ENCODE data around the gene CPT1C. TPM values are rescaled to one million over a fixed set of nuclear protein-coding genes. Genes with fewer than 3 reads are reported as not detected.
A peak's percentile ranks its signal among the peaks of the same experiment; 100 is the strongest.

The CPT1C gene
- total and polyA plus RNA-seq, 3 experiments from 2014 or later: 0.66 to 0.84 TPM; not detected in 1

- Mint-ChIP-seq H3K4me3 (no peak overlapping the region), H3K9me3 (no peaks in the 10 kb centered on the region), H3K36me3 (peaks cover 4 to 66% (median 9%) of the 10 kb centered on the region in 3 donors), H3K27me3 (peaks cover 2 to 3% of the 10 kb centered on the region in 2 donors), H3K27ac (peak overlapping the region in 1 of 8 donors; percentile 54), H3K4me1 (peaks cover 6 to 22% (median 7%) of the 10 kb centered on the region in 3 donors)
- H3K4me1 ChIP-seq (ENCODE audit: insufficient read depth, low read length): peaks cover 12% of the 10 kb centered on the region
- ChIA-PET CTCF (interaction anchor here (0.8 kb wide), 1 partner anchor 11 kb away, joined by 3 read pairs; no protein-coding TSS in a partner anchor), POLR2A (interaction anchor here (0.5 to 0.7 kb wide), 3 partner anchors 94 to 293 kb away, joined by 3 to 7 read pairs (median 3); no protein-coding TSS in a partner anchor)
- H3K36me3 ChIP-seq (ENCODE audit: insufficient read depth, low read length): peaks cover 15% of the 10 kb centered on the region
- H3K27me3 ChIP-seq (ENCODE audit: insufficient read depth, low read length, poor library complexity, severe bottlenecking): no peaks in the 10 kb centered on the region
- no peak for DNase-seq
- H3K9me3 ChIP-seq (ENCODE audit: low read length): no peaks in the 10 kb centered on the region
- H3K4me3 ChIP-seq (ENCODE audit: low read length): no peak overlapping the region
- H3K27ac ChIP-seq (ENCODE audit: low read depth, low read length): no peak overlapping the region
Measured at GRCh38 chr19:49684983-49685553, 5.8 kb upstream of the CPT1C start.

- Histone ChIP-seq H3K4me3 (ENCODE audit: low read length) (no peak overlapping the region), H3K4me1 (ENCODE audit: insufficient read depth, low read length) (peaks cover 13% of the 10 kb centered on the region), H3K9me3 (ENCODE audit: low read length) (no peaks in the 10 kb centered on the region), H3K27me3 (ENCODE audit: insufficient read depth, low read length, poor library complexity, severe bottlenecking) (no peaks in the 10 kb centered on the region), H3K27ac (ENCODE audit: low read depth, low read length) (no peak overlapping the region), H3K36me3 (ENCODE audit: insufficient read depth, low read length) (peaks cover 15% of the 10 kb centered on the region)
- H3K36me3 Mint-ChIP-seq: peaks cover 5 to 65% (median 8%) of the 10 kb centered on the region in 3 donors
- CTCF ChIA-PET: no interaction called here
- POLR2A ChIA-PET: interaction anchor here (0.5 to 0.6 kb wide), 2 partner anchors 95 to 294 kb away, joined by 3 to 7 read pairs; no protein-coding TSS in a partner anchor
- no peaks in the 10 kb centered on the region for H3K9me3 Mint-ChIP-seq
- H3K27me3 Mint-ChIP-seq: peaks cover 8 to 11% of the 10 kb centered on the region in 2 donors
- H3K4me1 Mint-ChIP-seq: peaks cover 9 to 22% (median 10%) of the 10 kb centered on the region in 3 donors
- H3K4me3 Mint-ChIP-seq: no peak overlapping the region
- H3K27ac Mint-ChIP-seq: no peak overlapping the region
- DNase-seq: no peak
Measured at GRCh38 chr19:49685845-49686332, 5.0 kb upstream of the CPT1C start.

DNA sequence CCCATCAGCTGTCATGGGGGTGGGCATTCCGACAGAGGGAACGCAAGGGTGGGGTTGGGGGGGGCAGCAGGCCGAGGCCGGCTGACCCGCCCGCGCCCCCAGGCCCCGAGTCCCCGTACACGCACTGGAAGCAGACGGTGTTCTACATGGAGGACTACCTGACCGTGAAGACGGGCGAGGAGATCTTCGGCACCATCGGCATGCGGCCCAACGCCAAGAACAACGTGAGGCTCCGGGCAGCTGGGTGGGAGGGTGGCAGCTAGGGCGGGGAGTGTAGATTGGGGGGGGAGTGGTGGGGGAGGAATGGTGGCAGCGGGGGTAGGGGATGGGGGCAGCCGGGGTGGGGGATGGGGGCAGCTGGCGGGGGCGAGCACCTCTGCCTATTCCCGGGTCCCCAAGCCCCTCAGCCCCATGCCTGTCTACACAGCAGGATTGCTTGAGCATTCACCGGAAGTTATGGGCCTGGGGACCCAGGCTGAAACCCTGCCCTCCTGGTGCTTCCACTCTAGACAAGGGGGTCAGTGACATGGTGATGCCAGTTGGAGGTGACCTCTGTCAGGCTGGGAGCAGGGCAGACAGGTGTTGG, 4.3 kb upstream of the CPT1C start:
- Mint-ChIP-seq H3K36me3 (peaks cover 3 to 60% (median 8%) of the 10 kb centered on the region in 3 donors), H3K27me3 (peaks cover 13 to 15% of the 10 kb centered on the region in 2 donors)
- POLR2A ChIA-PET: no interaction called here

DNA sequence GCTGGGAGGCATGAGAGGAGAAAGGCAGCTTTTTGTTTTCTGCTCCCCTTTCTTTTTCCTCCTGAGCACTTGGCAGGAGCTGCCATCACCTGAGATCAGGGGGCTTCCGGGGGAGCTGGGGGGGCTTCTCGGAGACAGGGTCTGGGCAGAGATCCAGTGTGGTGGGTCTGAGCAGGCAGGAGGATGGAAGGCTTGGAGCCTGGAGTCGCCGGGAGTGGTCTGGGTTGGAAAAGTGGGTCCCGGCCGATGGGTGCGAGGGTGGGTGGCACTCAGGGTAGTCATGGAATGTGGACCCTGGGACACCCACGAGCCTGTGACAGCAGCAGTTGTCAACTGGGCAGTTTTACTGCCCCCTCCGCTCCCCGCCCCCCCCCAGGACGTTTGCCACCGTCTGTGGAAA, 3.8 kb upstream of the CPT1C start:
- H3K9me3 Mint-ChIP-seq: no peaks in the 10 kb centered on the region
- no peaks in the 10 kb centered on the region for H3K9me3 ChIP-seq (ENCODE audit: low read length)
- peaks cover 13 to 27% (median 14%) of the 10 kb centered on the region in 3 donors for H3K4me1 Mint-ChIP-seq
- no peak overlapping the region for H3K4me3 ChIP-seq (ENCODE audit: low read length)
- H3K36me3 Mint-ChIP-seq: peaks cover 3 to 55% (median 8%) of the 10 kb centered on the region in 3 donors
- H3K27ac ChIP-seq (ENCODE audit: low read depth, low read length): no peak overlapping the region
- H3K4me1 ChIP-seq (ENCODE audit: insufficient read depth, low read length): peaks cover 17% of the 10 kb centered on the region
- peaks cover 11% of the 10 kb centered on the region for H3K36me3 ChIP-seq (ENCODE audit: insufficient read depth, low read length)
- H3K27me3 ChIP-seq (ENCODE audit: insufficient read depth, low read length, poor library complexity, severe bottlenecking): no peaks in the 10 kb centered on the region
- ChIA-PET CTCF (interaction anchor here (1.0 to 1.6 kb wide), 2 partner anchors 8 to 117 kb away, joined by 3 to 5 read pairs; no protein-coding TSS in a partner anchor), POLR2A (interaction anchor here (0.5 kb wide), 1 partner anchor 96 kb away, joined by 4 read pairs; no protein-coding TSS in a partner anchor)
- no peak overlapping the region for H3K4me3 Mint-ChIP-seq
- H3K27me3 Mint-ChIP-seq: peaks cover 13 to 16% of the 10 kb centered on the region in 2 donors
- no peak for DNase-seq
- H3K27ac Mint-ChIP-seq: no peak overlapping the region

More for the DNA sequence above, 4.3 kb upstream of the CPT1C start:
- H3K27ac Mint-ChIP-seq: no peak overlapping the region
- Histone ChIP-seq H3K36me3 (ENCODE audit: insufficient read depth, low read length) (peaks cover 15% of the 10 kb centered on the region), H3K4me3 (ENCODE audit: low read length) (no peak overlapping the region), H3K4me1 (ENCODE audit: insufficient read depth, low read length) (peaks cover 17% of the 10 kb centered on the region), H3K27me3 (ENCODE audit: insufficient read depth, low read length, poor library complexity, severe bottlenecking) (no peaks in the 10 kb centered on the region), H3K27ac (ENCODE audit: low read depth, low read length) (no peak overlapping the region), H3K9me3 (ENCODE audit: low read length) (no peaks in the 10 kb centered on the region)
- no peak overlapping the region for H3K4me3 Mint-ChIP-seq
- peaks cover 13 to 26% (median 14%) of the 10 kb centered on the region in 3 donors for H3K4me1 Mint-ChIP-seq
- CTCF ChIA-PET: interaction anchor here (1.0 to 1.6 kb wide), 2 partner anchors 8 to 116 kb away, joined by 3 to 5 read pairs; no protein-coding TSS in a partner anchor
- no peak for DNase-seq
- H3K9me3 Mint-ChIP-seq: no peaks in the 10 kb centered on the region

DNA sequence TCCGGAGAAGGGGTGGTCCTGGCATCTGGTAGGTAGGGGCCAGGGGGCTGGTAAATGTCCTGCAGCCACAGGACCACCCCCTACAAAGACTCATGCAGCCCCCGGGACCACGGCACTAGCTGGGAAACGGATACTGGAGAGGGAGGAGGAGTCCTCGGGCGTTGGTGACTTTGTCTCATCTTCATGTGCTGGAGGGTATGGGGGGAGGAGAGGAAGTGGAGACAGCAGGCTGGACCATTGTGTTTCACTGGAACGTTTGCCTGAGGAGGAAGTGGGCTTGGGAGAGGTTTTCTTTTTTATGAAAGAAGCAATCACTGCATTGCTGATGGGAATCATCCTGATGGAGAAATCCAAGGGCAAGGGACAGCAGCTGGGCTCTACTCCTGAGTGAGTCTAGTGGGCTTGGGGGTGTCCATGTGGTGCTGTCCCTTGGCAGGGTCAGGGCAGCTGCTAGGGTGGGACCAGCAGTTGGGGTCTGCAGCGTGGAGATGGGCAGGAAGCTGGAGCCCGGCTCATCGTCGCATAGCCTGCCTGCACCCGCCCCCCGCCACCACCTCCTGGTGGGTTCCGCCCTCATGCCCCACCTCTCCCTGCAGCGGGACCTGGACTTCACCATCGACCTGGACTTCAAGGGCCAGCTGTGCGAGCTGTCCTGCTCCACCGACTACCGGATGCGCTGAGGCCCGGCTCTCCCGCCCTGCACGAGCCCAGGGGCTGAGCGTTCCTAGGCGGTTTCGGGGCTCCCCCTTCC, 3.2 kb upstream of the CPT1C start:
- Mint-ChIP-seq H3K9me3 (no peaks in the 10 kb centered on the region), H3K36me3 (peaks cover 3 to 50% (median 5%) of the 10 kb centered on the region in 3 donors), H3K27me3 (peaks cover 13 to 19% of the 10 kb centered on the region in 2 donors), H3K27ac (no peak overlapping the region), H3K4me3 (peak overlapping the region in 1 of 7 donors; percentile 59), H3K4me1 (peaks cover 14 to 31% (median 14%) of the 10 kb centered on the region in 3 donors)
- Histone ChIP-seq H3K27me3 (ENCODE audit: insufficient read depth, low read length, poor library complexity, severe bottlenecking) (no peaks in the 10 kb centered on the region), H3K36me3 (ENCODE audit: insufficient read depth, low read length) (peaks cover 7% of the 10 kb centered on the region), H3K9me3 (ENCODE audit: low read length) (no peaks in the 10 kb centered on the region), H3K4me1 (ENCODE audit: insufficient read depth, low read length) (peaks cover 17% of the 10 kb centered on the region), H3K27ac (ENCODE audit: low read depth, low read length) (no peak overlapping the region), H3K4me3 (ENCODE audit: low read length) (no peak overlapping the region)
- POLR2A ChIA-PET: interaction anchor here (0.5 kb wide), 1 partner anchor 97 kb away, joined by 4 read pairs; no protein-coding TSS in a partner anchor
- no peak for DNase-seq
- CTCF ChIA-PET: interaction anchor here (1.0 to 1.6 kb wide), 2 partner anchors 9 to 117 kb away, joined by 3 to 5 read pairs; no protein-coding TSS in a partner anchor

DNA sequence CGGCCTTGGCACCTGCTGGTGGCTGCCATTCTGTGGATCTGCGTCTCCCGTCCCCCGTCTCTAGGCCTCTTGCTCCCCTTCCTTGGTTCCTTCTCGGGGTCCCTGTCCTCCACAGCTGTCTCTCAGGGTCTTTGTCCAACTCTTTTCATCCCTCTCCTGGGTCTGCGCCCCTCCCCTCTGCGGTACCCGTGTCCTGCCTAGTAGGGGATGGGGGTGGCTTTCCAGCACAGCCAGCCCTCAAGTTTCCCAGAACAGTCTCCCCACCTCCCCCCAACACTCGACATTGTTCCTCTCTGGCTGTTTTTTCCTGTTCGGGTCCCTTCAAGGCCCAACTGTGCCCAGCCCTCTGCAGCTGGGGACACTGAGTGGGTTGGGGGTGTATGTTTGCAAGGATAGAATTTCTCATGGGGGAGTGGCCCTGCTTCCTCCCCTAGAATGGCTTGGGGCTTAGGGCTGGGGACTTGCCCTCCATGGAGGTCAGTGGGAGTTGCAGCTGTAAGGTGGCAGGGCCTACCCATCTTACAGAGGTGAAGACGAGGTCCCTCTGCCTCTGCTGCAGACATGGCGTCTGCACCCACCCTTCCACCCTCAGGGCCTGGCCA, 2.3 kb upstream of the CPT1C start:
- POLR2A ChIA-PET: no interaction called here
- Mint-ChIP-seq H3K36me3 (peaks cover 3 to 43% (median 5%) of the 10 kb centered on the region in 3 donors), H3K9me3 (no peaks in the 10 kb centered on the region), H3K27ac (no peak overlapping the region), H3K4me3 (no peak overlapping the region), H3K27me3 (peaks cover 17 to 19% of the 10 kb centered on the region in 2 donors), H3K4me1 (peaks cover 14 to 31% (median 14%) of the 10 kb centered on the region in 3 donors)
- Histone ChIP-seq H3K27ac (ENCODE audit: low read depth, low read length) (no peak overlapping the region), H3K27me3 (ENCODE audit: insufficient read depth, low read length, poor library complexity, severe bottlenecking) (no peaks in the 10 kb centered on the region), H3K4me3 (ENCODE audit: low read length) (no peak overlapping the region), H3K36me3 (ENCODE audit: insufficient read depth, low read length) (peaks cover 7% of the 10 kb centered on the region), H3K4me1 (ENCODE audit: insufficient read depth, low read length) (peaks cover 17% of the 10 kb centered on the region), H3K9me3 (ENCODE audit: low read length) (no peaks in the 10 kb centered on the region)
- CTCF ChIA-PET: no interaction called here
- DNase-seq: no peak
